ENCODE results near the gene PREPL.
"Not testable (repeated sequence)": the region's sequence is repeated elsewhere in the genome, so short reads cannot be mapped to it uniquely, and the experiment has no call there.

PREPL gene

GRCh38 chr2:44348400-44348799 is 12.9 kb downstream of the PREPL start:
- DNase-seq (ENCODE audit: low spot score): peak; percentile 43

- DNase-seq (ENCODE audit: low spot score): no peak
Measured at GRCh38 chr2:44347526-44347925, 13.8 kb downstream of the PREPL start.

GRCh38 chr2:44342854-44343253 is 18.4 kb downstream of the PREPL start:
- no peak for DNase-seq (ENCODE audit: low spot score)

- no peak for DNase-seq (ENCODE audit: low spot score)
Measured at GRCh38 chr2:44335806-44336538, 25.3 kb downstream of the PREPL start.

GRCh38 chr2:44333994-44334393 is 27.3 kb downstream of the PREPL start:
- DNase-seq (ENCODE audit: low spot score): no peak

GRCh38 chr2:44330801-44331200 is 30.5 kb downstream of the PREPL start:
- no peak for DNase-seq (ENCODE audit: low spot score)

- no peak for DNase-seq (ENCODE audit: low spot score)
Measured at GRCh38 chr2:44329343-44329742, 32.0 kb downstream of the PREPL start.

- no peak for DNase-seq (ENCODE audit: low spot score)
Measured at GRCh38 chr2:44328750-44329149, 32.5 kb downstream of the PREPL start.

GRCh38 chr2:44326548-44327264 is 34.6 kb downstream of the PREPL start:
- no peak for DNase-seq (ENCODE audit: low spot score)

GRCh38 chr2:44325897-44326296 is 35.4 kb downstream of the PREPL start:
- no peak for DNase-seq (ENCODE audit: low spot score)

- peak; percentile 17 for DNase-seq (ENCODE audit: low spot score)
Measured at GRCh38 chr2:44324971-44325426, 36.3 kb downstream of the PREPL start.

GRCh38 chr2:44321360-44321759 is 39.9 kb downstream of the PREPL start:
- no peak for DNase-seq (ENCODE audit: low spot score)

- DNase-seq (ENCODE audit: low spot score): no peak
Measured at GRCh38 chr2:44320832-44321231, 40.5 kb downstream of the PREPL start.

- no peak for DNase-seq (ENCODE audit: low spot score)
Measured at GRCh38 chr2:44315945-44316344, 45.3 kb downstream of the PREPL start.

- DNase-seq (ENCODE audit: low spot score): no peak
Measured at GRCh38 chr2:44314362-44314761, 46.9 kb downstream of the PREPL start.

GRCh38 chr2:44310287-44310686 is 51.0 kb downstream of the PREPL start:
- no peak for DNase-seq (ENCODE audit: low spot score)

GRCh38 chr2:44305882-44306281 is 55.4 kb downstream of the PREPL start:
- no peak for DNase-seq (ENCODE audit: low spot score)

- DNase-seq (ENCODE audit: low spot score): no peak
Measured at GRCh38 chr2:44304258-44304657, 57.0 kb downstream of the PREPL start.

GRCh38 chr2:44303766-44304165 is 57.5 kb downstream of the PREPL start:
- DNase-seq (ENCODE audit: low spot score): not testable (repeated sequence)

- no peak for DNase-seq (ENCODE audit: low spot score)
Measured at GRCh38 chr2:44301111-44301510, 60.2 kb downstream of the PREPL start.

GRCh38 chr2:44299635-44300034 is 61.7 kb downstream of the PREPL start:
- no peak for DNase-seq (ENCODE audit: low spot score)

GRCh38 chr2:44297431-44297830 is 63.9 kb downstream of the PREPL start:
- no peak for DNase-seq (ENCODE audit: low spot score)

GRCh38 chr2:44296653-44297052 is 64.6 kb downstream of the PREPL start:
- no peak for DNase-seq (ENCODE audit: low spot score)

Measured in hepatic stellate cell (primary cell).